Stimulated activated CD4-positive, alpha-beta T cell treated with anti-CD3 and anti-CD28 coated beads, TNF-alpha, amount 100 ng/mL, for 48 hours (primary cell): Measurements from ENCODE around the gene GDPD2.

Experiments used
- DNase-seq, 3 donors: peaks; one replicate each; pipeline ENCODE4 v3.0.0-alpha.2; 2020; ENCODE audit warnings: low read depth in 3 of 3

Gene GDPD2

DNA sequence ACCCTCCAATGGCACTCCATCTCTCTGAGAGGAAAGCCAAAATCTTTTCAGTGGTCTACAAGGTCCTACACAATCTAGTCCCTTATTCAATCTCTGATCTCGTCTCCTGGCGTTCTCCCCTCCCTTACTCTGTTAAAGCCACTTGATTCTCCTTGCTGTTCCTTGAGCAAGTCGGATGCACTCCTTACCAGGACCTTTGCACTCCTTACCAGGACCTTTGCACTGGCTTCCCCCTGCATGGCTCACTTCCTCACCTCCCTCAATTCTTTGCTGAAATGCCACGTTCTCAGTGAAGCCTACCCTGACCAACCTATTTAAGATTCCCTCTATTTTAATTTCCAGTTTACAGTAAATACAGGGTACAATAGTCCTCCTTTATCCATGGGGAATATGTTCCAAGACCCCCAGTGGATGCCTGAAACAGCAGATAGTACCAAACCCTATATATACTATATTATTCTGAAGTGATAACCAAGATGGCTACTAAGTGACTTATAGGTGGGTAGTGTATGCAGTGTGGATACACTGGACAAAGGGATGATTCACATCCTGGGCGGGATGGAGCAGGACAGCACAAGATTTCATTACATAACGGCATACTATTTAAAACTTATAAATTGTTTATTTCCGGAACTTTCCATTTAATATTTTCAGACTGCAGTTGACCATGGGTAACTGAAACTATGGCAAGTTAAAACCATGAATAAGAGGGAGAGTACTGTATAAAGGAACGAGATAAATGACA, 15.0 kb downstream of the GDPD2 start:
- no peak for DNase-seq

DNA sequence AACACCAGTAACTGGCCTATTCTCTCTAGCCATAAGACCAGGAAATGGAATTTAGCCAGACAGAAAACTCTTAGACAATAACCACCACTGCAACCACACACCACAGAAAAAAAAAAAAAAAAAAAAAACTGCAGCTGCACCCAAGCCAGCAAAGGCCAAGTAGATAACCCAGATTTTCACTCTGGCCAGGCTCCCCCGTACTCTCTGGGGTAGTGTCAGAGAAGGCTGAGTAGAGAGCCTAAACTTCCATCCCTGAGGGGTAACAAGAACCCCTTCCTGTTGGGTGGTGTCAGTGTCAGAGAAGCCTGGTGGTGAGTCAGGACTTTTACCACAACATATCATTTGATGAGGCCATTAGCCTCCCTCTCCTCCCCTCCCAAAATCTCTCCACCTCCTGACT, 15.9 kb downstream of the GDPD2 start:
- no peak for DNase-seq

DNA sequence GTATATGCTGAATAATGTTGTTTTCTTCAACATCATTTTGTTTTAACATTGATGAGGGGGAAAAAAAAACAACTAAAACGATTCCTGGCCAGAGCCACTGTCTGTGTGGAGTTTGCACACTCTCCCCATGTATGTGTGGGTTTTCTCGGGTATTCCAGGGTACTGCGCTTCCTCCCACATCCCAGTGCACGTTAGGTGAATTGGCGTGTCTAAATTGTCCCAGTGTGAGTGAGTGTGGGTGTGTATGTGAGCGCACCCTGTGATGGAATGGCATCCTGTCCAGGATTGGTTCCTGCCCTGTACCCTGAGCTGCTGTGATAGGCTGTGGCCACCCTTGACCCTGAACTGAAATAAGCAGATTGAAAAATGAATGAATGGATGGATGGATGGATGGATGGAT, 19.1 kb downstream of the GDPD2 start:
- no peak for DNase-seq

DNA sequence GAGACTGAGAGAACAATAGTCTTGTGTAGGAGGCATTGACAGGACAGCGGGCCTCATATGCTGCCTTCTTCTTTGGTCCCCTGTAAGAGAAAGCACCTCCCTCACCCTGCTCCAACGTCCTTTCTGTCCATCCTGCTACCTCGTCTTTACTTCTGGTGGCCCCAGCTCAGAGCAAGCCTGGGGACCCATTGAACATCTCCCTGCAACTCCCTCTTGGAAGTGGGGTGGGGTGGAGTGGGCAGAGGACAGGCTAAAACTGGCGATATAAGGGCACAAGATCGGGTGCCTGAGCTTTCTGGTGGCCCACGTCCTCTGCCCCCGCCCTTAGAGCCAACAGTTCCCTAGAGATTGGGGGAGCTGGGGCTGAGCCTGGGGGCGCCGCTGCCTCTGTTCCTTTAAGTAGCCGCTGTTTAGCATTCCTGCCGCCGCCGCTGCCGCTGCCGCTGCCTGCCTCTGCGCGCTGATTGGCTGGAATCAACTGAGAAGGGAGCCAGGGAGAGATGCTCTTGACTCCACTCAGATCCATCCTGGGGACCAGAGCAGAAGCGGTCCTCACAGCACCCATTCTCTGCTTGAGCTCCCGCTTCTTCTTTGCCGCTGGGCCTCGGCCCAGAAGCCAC, 21.3 kb downstream of the GDPD2 start, which contains the start of gene DLG3:
Gene DLG3 (plus strand): TSS at position 510 of the 620 bp plus-strand sequence. CDS start 367 bp downstream, outside the sequence.
- DNase-seq = no peak

DNA sequence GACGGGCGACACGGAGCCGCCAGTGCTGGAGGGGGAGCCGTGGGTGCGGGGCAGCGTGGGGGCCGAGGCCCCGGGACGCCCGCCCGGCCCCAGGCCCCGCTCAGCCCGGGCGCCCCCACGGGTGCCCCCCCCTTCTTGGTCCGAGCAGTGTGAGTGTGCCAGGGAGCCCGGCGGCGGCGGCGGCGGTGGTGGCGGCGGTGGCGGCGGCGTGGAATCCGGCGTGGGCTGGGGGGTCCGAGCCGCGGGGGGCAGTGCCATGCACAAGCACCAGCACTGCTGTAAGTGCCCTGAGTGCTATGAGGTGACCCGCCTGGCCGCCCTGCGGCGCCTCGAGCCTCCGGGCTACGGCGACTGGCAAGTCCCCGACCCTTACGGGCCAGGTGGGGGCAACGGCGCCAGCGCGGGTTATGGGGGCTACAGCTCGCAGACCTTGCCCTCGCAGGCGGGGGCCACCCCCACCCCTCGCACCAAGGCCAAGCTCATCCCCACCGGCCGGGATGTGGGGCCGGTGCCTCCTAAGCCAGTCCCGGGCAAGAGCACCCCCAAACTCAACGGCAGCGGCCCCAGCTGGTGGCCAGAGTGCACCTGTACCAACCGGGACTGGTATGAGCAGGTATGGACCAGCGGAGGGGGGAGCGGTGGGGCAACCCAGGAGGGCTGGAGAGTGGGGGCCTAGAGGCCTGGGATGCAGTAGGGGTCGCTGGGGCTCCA, 22.0 kb downstream of the GDPD2 start:
- DNase-seq = no peak

DNA sequence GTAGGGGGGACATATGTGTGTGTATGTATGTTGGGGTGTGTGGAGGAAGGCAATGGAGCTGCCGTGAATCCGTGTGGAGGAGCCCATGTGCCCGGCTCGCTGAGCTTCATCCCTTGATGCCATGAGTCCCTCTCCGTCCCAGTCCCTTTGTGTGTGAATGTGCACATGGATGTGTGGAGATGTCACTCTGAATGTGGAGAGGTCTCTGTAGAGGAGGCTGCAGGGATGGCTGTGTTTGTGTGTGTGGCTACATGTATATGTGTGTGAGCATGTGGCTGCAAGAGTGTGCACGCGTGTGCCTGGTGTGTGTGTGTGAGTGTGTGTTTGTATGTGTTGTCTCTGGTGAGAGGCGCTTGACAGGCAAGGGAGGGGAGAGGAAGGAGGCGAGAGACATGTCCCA, 22.8 kb downstream of the GDPD2 start:
- DNase-seq = no peak

DNA sequence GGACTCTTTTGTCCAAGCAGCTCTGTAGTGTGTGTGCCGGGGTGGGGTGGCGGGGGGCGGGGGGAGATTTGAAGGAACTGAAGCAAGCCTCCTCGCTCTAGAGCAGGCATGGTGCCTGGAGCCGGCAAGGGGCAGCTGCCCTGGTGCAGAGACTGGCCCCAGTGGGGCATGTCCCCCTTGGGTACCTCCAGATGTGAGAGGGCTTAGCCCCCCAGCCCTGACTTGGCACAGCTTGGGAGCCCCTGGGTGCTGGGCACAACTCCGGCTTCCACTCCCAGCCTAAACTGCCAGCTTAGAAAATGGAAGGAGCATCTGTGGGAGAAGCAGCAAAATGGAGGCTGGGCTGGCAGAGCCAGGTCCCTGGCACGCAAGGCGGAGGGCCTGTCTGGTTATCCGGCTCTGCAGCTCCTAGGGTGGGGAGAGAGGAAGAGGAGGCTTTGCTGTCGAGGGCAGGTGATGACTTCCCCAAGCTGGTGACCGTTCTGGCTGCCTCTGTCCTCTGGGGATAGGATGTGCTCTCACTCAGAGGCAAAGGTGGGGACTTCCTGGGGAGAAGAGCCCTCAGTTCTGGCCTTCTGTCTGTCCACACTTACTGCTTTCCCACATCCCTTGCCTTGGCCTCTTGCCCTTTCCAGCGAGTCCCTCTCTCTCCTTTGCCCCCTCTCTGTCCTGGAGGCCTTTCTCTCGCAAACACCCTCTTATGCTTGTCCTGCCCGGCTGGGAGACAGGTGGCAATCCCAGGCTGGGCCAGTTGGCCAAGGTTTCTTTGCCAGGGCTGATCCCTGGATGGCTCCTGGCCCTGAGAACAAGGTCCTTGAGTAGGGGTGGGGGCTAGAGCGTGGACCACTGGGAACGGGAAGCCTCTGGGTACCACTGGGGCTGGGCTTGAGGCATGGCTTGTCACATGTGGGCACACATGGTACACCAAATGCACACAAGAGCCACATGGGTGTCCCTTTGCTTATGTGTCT, 23.6 kb downstream of the GDPD2 start:
- no peak for DNase-seq

DNA sequence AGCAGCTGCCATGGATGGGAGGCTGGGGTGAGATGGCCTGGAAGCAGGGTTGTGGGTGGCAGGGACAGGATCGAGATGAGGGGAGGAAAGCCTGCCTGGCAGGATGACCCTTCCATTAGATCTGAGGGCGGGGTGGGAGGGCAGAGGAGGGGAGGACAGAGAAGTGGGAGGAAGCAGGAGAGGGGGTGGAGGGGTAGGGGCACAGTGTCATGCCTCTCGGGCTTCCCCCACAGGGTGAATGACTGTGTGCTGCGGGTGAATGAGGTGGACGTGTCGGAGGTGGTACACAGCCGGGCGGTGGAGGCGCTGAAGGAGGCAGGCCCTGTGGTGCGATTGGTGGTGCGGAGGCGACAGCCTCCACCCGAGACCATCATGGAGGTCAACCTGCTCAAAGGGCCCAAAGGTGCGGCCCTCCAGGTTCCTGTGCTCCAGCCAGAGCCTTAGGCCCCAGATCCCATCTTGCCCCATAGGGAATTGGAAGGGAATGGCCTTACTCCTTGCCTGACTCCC, 26.4 kb downstream of the GDPD2 start:
- DNase-seq = no peak

DNA sequence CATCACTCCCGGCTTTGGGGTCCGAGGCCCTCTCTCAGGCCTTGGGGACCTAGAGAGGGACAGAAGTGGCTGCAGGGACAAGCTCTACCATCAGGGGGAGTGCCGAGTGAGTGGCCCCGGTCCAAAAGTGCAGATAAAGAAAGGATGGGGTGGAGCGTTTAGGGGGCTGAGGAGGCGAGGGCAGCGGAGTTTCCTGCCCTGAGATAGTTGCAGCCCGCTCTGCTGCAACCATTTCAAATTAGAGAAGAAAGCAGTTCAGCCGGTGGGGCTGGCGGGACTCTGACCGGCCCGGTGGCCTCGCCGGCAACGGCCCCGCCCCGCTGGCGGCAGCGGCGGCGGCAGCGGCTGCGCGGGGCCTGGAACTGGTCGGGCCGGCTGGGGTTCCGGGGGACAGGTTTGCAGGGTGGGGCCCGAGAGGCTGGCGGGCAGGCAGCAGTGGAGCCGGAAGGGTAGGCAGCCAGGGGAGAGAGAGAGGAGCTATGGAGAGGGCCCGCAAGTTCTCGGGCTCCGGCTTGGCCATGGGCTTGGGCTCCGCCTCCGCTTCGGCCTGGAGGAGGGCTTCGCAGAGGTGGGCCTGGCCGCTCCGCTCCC, 29.1 kb downstream of the GDPD2 start:
- peak in 2 of 3 donors; percentile 29 to 50 for DNase-seq

DNA sequence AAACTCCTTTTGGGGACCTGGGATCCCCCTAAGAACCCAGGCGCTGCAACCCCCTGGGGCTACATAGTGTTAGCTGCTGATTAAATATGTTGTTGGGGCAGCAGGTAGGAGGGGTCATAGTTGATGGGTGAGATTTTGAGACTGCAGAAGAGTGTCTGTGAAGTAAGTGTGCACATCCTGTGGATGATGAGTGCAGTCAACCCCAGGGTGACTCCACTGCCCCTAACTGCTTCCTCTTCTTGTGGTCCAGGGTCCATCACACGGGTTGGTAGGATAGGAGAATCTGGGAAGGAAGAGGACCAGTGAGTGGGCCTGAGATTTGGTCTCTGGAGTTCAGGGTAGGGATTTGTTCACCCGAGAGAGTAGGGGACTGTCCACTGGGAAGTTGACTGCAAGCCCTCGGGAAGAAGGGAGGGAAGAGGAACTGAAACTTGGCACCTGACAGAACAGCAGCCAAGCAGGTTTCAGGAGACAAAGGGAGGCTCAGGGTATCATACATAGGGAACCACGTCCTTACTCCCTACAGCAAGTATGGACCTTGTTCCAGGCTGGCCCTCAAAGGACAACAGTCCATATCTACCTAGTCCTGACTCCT, 30.0 kb downstream of the GDPD2 start:
- no peak for DNase-seq

DNA sequence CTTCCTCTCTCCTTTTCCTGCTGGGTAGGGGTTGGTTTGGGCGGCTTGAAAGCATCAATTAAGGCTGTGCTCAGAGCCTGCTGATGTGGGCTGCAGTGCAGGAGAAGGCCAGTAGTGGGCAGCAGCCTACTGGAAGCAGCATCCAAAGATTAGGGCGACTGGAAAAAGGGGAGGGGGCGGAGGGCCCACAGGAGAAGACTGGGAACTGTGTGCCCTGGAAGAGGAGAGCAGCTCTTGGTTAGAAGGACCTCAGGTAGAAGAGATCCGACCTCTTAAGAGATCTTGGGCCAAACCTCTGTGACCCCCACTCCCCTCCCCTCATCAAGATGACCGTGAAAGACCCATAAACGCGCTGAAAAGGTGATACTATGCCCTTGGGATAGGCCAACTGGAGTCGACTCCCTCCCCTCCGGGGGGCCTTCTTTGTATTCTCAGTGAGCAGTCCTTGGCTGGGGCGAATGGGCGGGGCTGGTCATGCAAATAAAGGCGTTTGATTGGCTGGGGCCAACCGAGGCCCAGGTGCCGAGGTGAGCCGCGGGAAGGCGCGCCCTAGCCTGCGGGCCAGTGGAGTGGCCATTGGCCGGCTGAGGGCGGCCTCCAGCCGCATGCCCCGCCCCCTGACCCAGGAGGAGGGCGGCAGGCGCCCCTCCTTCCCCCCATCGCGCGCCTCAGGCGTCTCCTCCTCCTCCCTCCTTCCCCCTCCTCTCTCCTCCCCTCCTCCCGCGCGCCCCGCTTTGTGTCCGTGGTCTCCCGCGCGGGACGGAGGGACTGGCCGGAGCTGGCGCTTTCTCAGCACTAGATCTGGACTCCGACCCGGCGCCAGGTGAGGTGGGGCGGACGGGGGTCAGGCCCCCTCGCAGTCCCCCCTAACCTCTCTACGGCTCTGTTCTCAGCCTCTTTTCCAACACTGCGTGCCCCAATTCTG, 31.6 kb downstream of the GDPD2 start:
- DNase-seq = peak in 2 of 3 donors; percentile 37 to 56

DNA sequence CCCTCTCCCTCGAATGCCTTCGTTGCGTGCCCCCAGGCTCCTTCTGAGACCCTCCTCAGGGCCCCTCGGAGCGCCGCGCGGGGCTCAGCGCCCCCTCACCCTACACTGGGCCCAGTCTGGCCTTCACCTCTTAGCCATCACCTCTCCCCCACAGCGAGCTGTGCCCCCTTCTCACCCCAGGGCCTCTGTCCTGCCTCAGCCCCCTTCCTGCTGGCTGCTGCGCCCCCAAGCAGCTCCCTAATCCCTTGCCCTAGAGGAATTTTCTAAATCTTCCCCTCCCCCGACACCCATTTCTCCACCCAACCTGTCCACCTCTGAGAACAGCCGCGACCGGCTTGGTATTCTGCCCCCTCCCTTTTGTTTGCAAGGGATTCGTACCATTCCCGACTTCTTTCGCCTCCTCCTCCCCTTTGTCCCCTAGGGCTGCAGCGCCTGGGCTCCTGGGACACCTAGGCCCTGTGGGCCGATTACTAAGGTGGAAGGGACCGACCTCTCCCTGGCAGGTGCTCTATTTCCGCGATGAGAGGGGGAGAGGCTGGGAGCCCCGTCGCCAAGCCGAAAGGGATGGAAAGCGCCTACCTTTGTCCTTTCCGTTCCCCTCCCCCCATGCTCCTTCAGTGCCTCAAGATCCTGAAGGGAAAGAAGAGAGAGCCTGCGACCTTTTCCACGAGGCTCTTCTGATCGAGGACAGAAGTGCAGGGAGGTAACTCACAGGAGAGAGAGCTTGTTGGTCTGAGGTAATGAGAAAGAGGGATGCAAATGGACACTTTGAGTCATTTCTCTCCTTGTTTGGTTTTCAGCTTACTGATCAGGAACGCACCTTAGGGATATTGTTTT, 32.5 kb downstream of the GDPD2 start:
- no peak for DNase-seq

DNA sequence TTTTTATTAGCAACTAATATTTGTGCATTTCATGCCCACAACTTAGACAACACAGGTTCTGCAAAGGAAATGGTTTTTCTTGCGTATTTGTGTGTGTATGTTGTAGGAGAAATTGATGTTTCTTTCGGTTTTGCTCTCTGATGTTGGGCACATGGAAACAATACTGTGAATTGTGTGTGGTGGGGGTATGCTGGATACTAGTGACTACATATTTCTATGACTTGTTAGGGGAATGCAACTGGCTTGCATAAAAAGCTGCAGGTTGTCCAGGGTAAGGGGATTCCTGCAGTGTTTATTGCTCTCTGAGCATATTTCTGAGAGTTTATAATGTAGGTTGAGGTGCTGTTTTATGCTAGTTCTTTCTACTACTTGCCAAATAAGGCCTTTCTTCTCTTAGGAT, 33.1 kb downstream of the GDPD2 start:
- no peak for DNase-seq

DNA sequence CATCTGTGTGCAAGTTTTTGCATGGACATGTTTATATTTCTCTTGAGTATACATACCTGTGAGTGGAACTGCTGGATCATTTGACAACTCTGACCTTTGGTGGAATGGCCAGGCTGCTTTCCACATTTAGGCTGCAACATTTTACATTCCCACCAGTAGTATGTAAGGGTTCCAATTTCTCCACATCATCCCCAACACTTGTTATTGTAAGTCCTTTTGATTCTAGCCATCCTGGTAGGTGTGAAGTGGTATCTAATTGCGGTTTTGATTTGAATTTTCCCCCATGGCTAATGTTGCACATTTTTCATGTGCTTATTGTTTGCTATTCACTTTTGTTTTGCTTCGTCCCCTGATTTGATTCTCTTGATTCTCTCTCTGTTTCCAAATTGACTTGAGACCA, 37.9 kb downstream of the GDPD2 start:
- no peak for DNase-seq

DNA sequence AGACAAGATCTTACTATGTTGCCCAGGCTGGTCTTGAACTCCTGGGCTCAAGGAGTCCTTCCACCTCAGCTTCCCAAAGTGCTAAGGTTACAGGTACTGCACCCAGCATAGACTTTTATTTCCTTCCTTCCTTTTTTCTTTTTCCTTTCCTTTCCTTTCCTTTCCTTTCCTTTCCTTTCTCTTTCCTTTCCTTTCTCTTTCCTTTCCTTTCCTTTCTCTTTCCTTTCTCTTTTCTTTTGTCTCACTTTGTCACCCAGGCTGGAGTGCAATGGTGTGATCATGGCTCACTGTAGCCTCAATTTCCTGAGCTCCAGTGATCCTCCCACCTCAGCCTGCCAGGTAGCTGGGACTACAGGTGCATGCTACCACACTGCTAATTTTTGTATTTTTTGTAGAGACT, 40.9 kb downstream of the GDPD2 start:
- DNase-seq = no peak

DNA sequence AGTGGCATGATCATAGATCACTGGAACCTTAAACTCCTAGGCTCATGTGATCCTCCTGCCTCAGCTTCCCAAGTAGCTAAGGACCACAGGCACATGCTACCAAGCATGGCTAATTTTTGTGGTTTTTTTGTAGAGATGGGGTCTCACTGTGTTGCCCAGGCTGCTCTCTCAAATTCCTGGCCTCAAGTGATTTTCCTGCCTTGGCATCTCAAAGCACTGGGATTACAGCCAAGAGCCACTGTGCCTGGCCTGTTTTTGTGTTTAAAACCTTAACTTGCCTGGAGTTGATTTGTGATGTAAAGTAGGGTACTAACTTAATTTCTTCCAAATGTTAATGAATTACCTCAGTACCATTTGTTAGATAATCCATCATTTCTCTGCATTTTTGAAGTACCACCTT, 43.9 kb downstream of the GDPD2 start:
- DNase-seq = no peak

DNA sequence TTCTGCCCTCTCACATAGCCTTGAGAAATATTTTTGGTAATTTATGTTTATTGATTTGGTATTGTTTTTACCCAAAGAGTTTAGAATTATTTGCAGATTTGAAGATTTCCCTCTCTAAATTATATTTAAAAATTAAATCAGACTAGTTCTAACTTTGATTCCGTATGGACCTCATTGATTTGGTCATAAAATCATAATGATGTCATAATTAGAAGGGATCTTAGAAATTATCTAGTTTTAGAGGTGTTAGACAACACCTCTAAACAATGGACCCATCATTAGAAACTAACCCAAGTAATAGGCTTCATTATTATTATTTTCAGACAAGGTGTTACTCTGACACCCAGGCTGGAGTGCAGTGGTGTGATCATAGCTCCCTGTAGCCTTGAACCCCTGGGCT, 45.6 kb downstream of the GDPD2 start:
- no peak for DNase-seq

DNA sequence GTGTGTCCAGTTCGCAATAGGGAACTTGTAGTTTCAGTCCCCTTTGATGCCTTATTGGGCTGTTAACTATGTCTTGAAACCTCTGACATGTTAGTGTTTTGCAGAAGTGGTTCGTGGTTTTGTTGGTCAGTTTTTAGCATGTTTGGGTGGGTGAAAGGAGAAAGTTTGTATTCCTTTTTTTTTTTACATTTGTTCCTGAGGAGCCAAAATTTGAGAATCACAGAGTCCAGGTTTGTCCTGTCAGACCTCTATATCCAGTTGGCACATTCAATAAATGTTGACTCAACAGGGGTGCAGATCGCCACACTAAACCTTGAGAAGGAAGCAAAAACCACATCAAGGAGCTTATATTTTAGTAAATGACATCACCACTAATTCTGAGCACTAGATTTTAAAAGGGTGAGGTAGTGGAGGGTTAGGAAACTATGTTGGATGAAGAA, 47.8 kb downstream of the GDPD2 start:
- no peak for DNase-seq
